Naive thymus-derived CD8-positive, alpha-beta T cell (primary cell): Measurements from ENCODE around the gene B3GLCT. TPM values are rescaled to one million over a fixed set of nuclear protein-coding genes. Genes with fewer than 3 reads are reported as not detected.

Source experiments
- ATAC-seq, 2 donors: fragments of 150-1000 bp; cut with Tn5 transposase in 1 of 2; sonication (Bioruptor Pico), chemical (Tn5 transposase) in 1 of 2; 1 replicate in 1 of 2; 2 replicates in 1 of 2; pipeline ENCODE4 v1.10.0; 2021; ENCODE audit warnings: mild to moderate bottlenecking in 2 of 2, moderate library complexity in 2 of 2
- POLR2A ChIA-PET: fragments of 350-600 bp; sonication (Branson Sonifier 250); formaldehyde crosslinking; loops from one replicate; lab custom pipeline; 2021; ENCODE audit warnings: antibody characterized with exemption; lab: Charles Lee
- DNase-seq, 10 donors: peaks; one replicate each; pipeline versions ENCODE4 v3.0.0 to v3.0.0-alpha.2; 2020 to 2022
- H3K27ac Mint-ChIP-seq, 10 donors: one replicate each; pipeline ENCODE4 v1.8.0; 2020 to 2022; ENCODE audit warnings: mild to moderate bottlenecking in 10 of 10, mixed read lengths in 10 of 10, moderate library complexity in 4 of 10, inconsistent platforms in 1 of 10
- H3K27me3 Mint-ChIP-seq, 5 donors: one replicate each; pipeline ENCODE4 v1.8.0; 2021 to 2022; ENCODE audit warnings: mixed read lengths in 5 of 5
- H3K36me3 Mint-ChIP-seq, 3 donors: one replicate each; pipeline ENCODE4 v1.8.0; 2020 to 2022; ENCODE audit warnings: mixed read lengths in 3 of 3, mild to moderate bottlenecking in 2 of 3, inconsistent platforms in 1 of 3
- H3K4me1 Mint-ChIP-seq, 4 donors: one replicate each; pipeline ENCODE4 v1.8.0; 2021 to 2022; ENCODE audit warnings: mixed read lengths in 4 of 4
- H3K4me3 Mint-ChIP-seq, 10 donors: one replicate each; pipeline ENCODE4 v1.8.0; 2020 to 2022; ENCODE audit warnings: mild to moderate bottlenecking in 10 of 10, mixed read lengths in 10 of 10, moderate library complexity in 6 of 10, inconsistent platforms in 1 of 10
- H3K9me3 Mint-ChIP-seq, 9 donors: one replicate each; pipeline ENCODE4 v1.8.0; 2020 to 2022; ENCODE audit warnings: mixed read lengths in 9 of 9, mild to moderate bottlenecking in 3 of 9, inconsistent platforms in 1 of 9, moderate library complexity in 1 of 9
- polyA plus RNA-seq, 3 donors: library from polyadenylated mRNA; unstranded; fragments of 300-500 nt; fragmentation: Illumina TruSeq; gene quantifications; one replicate each; pipeline ENCODE4 v1.2.3, GENCODE V29; 2021
- total RNA-seq, 8 experiments: library from RNA in 2 of 8; stranded (reverse) in 2 of 8; gene quantifications; one replicate each; pipeline ENCODE4 v1.2.3 and lab custom pipeline; 2021 to 2026

Gene B3GLCT
- total and polyA plus RNA-seq, 5 experiments from 2014 or later, result 6.3 to 7.4 (median 6.9) TPM

DNA sequence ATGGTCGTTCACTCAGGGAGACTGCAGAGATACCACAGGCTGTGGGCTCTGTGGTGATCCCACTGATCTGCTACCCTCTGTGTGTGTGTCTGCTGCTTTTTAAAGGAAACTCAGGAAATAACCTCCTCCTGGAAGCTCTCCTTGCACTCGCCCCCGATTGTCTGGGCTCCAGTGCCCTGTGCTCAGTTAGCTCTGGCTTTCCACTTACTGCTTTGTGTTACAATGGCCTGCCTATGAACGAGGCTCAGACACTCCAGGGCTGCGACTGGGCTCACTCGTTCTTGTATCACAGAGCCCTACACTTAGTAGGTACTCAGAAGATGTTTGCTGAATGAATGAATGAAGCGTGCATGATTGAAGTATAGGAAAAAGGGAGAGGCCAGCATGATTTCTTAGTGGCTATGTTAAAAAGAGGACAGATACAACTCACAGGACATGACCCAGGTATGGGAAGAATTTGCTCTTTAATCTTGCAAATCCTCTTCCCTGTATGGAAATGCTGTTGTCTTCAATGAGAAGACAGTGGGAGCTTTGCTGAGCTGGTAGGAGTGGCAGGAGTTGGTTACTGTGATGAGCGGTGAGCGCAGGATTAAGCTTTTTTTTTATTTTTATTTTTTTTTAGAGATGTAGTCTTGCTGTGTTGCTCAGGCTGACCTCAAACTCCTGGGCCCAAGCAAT lies 26.4 kb downstream of the B3GLCT start:
- H3K27me3 Mint-ChIP-seq, result no peaks in the 10 kb centered on the region
- no peaks in the 10 kb centered on the region for H3K9me3 Mint-ChIP-seq
- DNase-seq, result no peak
- no peak overlapping the region for H3K4me3 Mint-ChIP-seq
- peaks cover 7 to 13% (median 10%) of the 10 kb centered on the region in 4 donors for H3K4me1 Mint-ChIP-seq
- H3K27ac Mint-ChIP-seq, result no peak overlapping the region
- POLR2A ChIA-PET, result no interaction called here
- ATAC-seq, result no peak
- H3K36me3 Mint-ChIP-seq, result peaks cover 2 to 34% (median 9%) of the 10 kb centered on the region in 3 donors

DNA sequence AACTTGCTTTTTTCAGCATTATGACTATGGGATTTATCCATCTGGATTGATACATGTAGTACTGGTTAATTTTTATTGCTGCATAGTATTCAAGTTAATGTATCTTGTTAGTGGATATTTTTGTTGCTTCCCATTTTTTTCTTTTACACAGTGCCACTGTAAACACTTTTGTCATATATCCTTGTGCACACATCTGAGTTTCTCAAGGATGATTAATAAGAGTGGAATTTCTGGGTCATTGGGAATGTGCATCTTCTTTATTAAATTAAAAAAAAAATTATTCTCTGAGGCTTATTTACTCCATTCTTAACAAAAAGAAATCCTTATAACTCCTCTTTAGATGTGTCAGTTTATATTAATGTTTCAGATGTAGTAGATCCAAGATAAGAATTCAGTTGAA lies 27.3 kb downstream of the B3GLCT start:
- POLR2A ChIA-PET, result no interaction called here
- Mint-ChIP-seq H3K4me3 (no peak overlapping the region), H3K4me1 (peaks cover 7 to 13% (median 10%) of the 10 kb centered on the region in 4 donors), H3K36me3 (peaks cover 6 to 37% (median 9%) of the 10 kb centered on the region in 3 donors), H3K27ac (no peak overlapping the region), H3K27me3 (no peaks in the 10 kb centered on the region), H3K9me3 (no peaks in the 10 kb centered on the region)
- no peak for ATAC-seq
- no peak for DNase-seq

GRCh38 chr13:31227870-31228269 lies 28.1 kb downstream of the B3GLCT start:
- no peaks in the 10 kb centered on the region for H3K9me3 Mint-ChIP-seq
- no peaks in the 10 kb centered on the region for H3K27me3 Mint-ChIP-seq
- POLR2A ChIA-PET, result no interaction called here
- peak; percentile 41 to 48 for ATAC-seq
- H3K27ac Mint-ChIP-seq, result peak overlapping the region in 2 of 10 donors; percentile 48 to 64
- H3K4me3 Mint-ChIP-seq, result peak overlapping the region in 2 of 10 donors; percentile 9 to 28
- peaks cover 7 to 13% (median 10%) of the 10 kb centered on the region in 4 donors for H3K4me1 Mint-ChIP-seq
- DNase-seq, result peak in 1 of 10 donors; percentile 10
- peaks cover 6 to 33% (median 9%) of the 10 kb centered on the region in 3 donors for H3K36me3 Mint-ChIP-seq

DNA sequence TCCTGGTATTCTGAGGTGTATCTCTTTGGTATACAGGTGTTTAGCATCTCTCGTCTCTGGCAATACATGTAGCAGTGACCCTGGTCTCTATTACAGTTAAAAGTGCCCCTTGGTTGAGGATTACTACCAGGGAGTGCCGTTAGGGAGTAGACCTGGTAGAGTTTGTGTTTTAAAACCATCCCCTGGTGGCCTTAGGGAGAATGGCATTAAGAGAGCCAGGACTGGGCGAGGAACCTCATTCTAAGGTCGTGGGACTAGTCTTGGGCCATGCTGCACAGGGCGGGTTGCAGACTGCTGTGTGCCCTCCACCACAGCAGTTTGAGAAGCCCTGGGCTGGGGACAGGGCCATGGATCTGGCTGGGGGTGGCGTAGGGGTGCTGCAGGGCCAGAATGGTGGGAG lies 35.0 kb downstream of the B3GLCT start:
- Mint-ChIP-seq H3K9me3 (no peaks in the 10 kb centered on the region), H3K27ac (peak overlapping the region in 4 of 10 donors; percentile 3 to 67 (median 34)), H3K4me3 (no peak overlapping the region), H3K27me3 (no peaks in the 10 kb centered on the region), H3K36me3 (peaks cover 6 to 16% (median 9%) of the 10 kb centered on the region in 3 donors), H3K4me1 (no peaks in the 10 kb centered on the region)
- POLR2A ChIA-PET, result no interaction called here
- peak in 1 of 2 donors; percentile 30 for ATAC-seq
- DNase-seq, result no peak

DNA sequence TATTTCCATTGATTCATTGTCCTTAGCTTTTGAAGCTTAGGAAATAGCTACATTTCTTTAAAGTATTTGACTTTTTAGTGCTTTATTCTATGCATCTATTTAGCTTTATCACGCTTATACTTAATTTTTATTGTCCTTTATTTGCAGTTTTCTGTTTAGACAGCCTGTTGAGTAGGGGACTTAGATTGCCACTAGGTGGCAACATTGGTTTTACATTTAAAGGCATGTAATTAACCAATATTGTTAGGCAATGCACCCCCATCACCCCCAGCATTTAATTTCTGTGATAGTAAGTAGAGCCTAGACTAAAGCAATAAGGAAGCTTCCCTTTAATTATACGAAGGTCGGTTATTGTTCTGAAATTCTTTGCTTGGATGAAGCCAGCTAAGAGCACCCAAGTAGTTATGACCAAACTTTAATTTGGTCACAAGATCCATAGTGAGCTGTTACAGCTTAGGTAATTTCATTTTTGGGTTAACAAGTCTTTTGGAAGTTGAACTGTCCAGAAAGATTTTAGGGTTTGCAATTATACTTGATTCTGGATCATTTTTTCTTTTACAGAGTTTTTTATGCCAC lies 36.5 kb downstream of the B3GLCT start:
- Mint-ChIP-seq H3K27ac (no peak overlapping the region), H3K4me1 (no peaks in the 10 kb centered on the region), H3K27me3 (no peaks in the 10 kb centered on the region), H3K9me3 (no peaks in the 10 kb centered on the region), H3K4me3 (no peak overlapping the region), H3K36me3 (peaks cover 2 to 10% (median 7%) of the 10 kb centered on the region in 3 donors)
- POLR2A ChIA-PET, result no interaction called here
- peak; percentile 46 to 49 for ATAC-seq
- peak in 1 of 10 donors; percentile 16 for DNase-seq

- Mint-ChIP-seq H3K4me3 (no peak overlapping the region), H3K36me3 (peaks cover 0 to 4% (median 4%) of the 10 kb centered on the region in 3 donors), H3K27me3 (no peaks in the 10 kb centered on the region), H3K27ac (no peak overlapping the region), H3K4me1 (no peaks in the 10 kb centered on the region), H3K9me3 (no peaks in the 10 kb centered on the region)
- POLR2A ChIA-PET, result no interaction called here
- ATAC-seq (no peak), DNase-seq (no peak)
Measured at GRCh38 chr13:31240921-31241320, 41.1 kb downstream of the B3GLCT start.

DNA sequence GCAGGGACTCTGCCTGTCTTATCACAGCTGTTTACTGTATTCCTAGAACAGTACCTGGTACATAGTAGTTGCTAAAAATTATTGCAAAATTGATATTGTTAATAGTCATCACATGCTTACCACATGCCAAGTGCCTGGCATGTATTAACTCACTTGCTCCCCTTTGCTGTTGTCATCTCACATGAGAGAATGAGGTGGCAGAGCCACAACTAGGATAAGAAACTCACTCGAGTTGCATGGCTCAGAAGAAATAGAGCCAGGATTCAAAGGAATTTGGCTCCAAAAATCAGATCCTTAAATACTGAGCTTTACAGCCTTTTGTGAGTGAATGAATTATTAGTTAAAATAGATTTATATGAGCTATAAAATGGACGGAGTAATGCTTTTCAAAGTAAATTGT lies 42.6 kb downstream of the B3GLCT start:
- no peak for ATAC-seq
- Mint-ChIP-seq H3K4me1 (no peaks in the 10 kb centered on the region), H3K9me3 (no peaks in the 10 kb centered on the region), H3K4me3 (no peak overlapping the region), H3K27ac (no peak overlapping the region), H3K36me3 (peaks cover 0 to 18% (median 14%) of the 10 kb centered on the region in 3 donors), H3K27me3 (no peaks in the 10 kb centered on the region)
- DNase-seq, result no peak
- POLR2A ChIA-PET, result no interaction called here

DNA sequence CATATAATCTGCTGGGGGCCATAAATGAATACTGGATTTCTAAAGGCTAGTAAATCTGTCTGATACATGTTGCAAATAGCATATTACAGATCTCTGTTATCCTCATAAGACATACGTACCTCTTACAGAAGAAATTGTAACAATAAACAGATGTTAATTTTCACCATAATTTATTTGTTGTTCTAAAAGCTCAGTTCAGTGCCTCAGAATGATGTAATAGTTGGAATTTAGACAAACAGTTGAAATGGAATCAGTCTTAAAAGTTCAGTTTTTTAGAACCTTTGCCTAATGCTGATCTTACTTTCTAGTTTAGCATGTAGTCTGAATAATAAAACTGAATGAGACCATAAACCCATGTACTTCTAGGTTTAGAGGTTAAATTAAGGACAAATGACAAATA lies 43.1 kb downstream of the B3GLCT start:
- no peak overlapping the region for H3K27ac Mint-ChIP-seq
- ATAC-seq (no peak), DNase-seq (no peak)
- H3K4me3 Mint-ChIP-seq, result no peak overlapping the region
- no peaks in the 10 kb centered on the region for H3K27me3 Mint-ChIP-seq
- POLR2A ChIA-PET, result no interaction called here
- no peaks in the 10 kb centered on the region for H3K9me3 Mint-ChIP-seq
- no peaks in the 10 kb centered on the region for H3K4me1 Mint-ChIP-seq
- peaks cover 0 to 21% (median 17%) of the 10 kb centered on the region in 3 donors for H3K36me3 Mint-ChIP-seq

- no peaks in the 10 kb centered on the region for H3K27me3 Mint-ChIP-seq
- no peaks in the 10 kb centered on the region for H3K9me3 Mint-ChIP-seq
- POLR2A ChIA-PET, result no interaction called here
- ATAC-seq, result no peak
- H3K36me3 Mint-ChIP-seq, result peaks cover 0 to 38% (median 27%) of the 10 kb centered on the region in 3 donors
- no peak overlapping the region for H3K27ac Mint-ChIP-seq
- H3K4me3 Mint-ChIP-seq, result no peak overlapping the region
- no peaks in the 10 kb centered on the region for H3K4me1 Mint-ChIP-seq
- DNase-seq, result no peak
Measured at GRCh38 chr13:31245598-31246373, 46.0 kb downstream of the B3GLCT start.

DNA sequence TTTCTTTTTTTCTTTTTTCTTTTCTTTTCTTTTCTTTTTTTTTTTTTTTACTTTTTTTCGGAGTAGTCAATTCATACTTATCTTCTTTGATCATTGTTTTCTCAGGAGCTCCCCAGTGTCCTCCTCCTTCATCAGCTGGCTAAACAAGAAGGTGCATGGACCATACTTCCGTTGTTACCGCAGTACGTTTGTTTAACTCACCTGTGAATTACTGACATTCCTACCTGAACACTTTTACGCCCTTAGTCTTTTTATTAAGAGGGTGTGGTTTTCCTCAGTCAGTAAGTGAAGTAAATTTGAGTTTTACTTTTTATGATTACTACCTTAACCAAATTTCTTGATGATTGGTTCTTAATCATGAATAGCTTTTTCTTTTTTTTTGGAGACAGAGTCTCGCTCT lies 47.1 kb downstream of the B3GLCT start:
- Mint-ChIP-seq H3K27ac (no peak overlapping the region), H3K4me3 (no peak overlapping the region), H3K4me1 (peaks cover 0 to 2% (median 0%) of the 10 kb centered on the region in 4 donors), H3K9me3 (peaks cover 0 to 10% (median 2%) of the 10 kb centered on the region in 9 donors), H3K36me3 (peaks cover 10 to 44% (median 33%) of the 10 kb centered on the region in 3 donors), H3K27me3 (no peaks in the 10 kb centered on the region)
- POLR2A ChIA-PET, result no interaction called here
- DNase-seq (no peak), ATAC-seq (no peak)

- ATAC-seq (no peak), DNase-seq (no peak)
- Mint-ChIP-seq H3K36me3 (peaks cover 16 to 47% (median 37%) of the 10 kb centered on the region in 3 donors), H3K4me3 (no peak overlapping the region), H3K4me1 (peaks cover 0 to 2% (median 0%) of the 10 kb centered on the region in 4 donors), H3K9me3 (peaks cover 0 to 23% (median 9%) of the 10 kb centered on the region in 9 donors), H3K27ac (no peak overlapping the region), H3K27me3 (no peaks in the 10 kb centered on the region)
- POLR2A ChIA-PET, result no interaction called here
Measured at GRCh38 chr13:31248361-31248760, 48.6 kb downstream of the B3GLCT start.

DNA sequence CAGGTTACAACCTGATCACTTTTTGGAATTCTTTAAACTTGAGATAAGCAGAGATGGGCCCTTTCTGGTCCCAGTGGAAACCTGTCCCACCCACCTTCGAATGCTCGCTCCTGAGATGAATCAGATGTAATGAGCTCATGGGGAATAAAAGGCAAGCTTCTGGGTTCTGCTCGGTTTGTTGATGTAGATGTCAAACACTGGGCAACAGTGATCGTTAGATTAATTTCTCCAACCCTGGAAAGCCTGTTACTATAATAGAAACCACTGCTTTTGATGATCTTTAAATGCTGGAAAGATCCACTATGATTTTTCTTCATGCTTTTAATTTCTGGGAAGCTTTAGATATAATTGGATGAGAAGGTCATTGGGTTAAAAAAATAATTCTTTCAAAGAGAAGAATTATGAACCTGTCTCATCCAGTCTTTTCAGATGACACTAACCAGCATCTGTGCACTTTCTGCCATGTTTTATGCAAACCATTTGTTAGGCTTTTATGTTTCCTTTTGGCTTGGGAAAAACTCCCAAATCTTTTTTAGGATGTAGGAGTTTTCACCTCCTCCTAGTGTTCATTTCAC lies 49.3 kb downstream of the B3GLCT start:
- Mint-ChIP-seq H3K9me3 (peaks cover 0 to 25% (median 12%) of the 10 kb centered on the region in 9 donors), H3K4me1 (peaks cover 0 to 2% (median 0%) of the 10 kb centered on the region in 4 donors), H3K27ac (no peak overlapping the region), H3K27me3 (no peaks in the 10 kb centered on the region), H3K4me3 (no peak overlapping the region), H3K36me3 (peaks cover 19 to 47% (median 40%) of the 10 kb centered on the region in 3 donors)
- DNase-seq (no peak), ATAC-seq (no peak)
- POLR2A ChIA-PET, result no interaction called here
